SK-N-SH (cell line): ENCODE data around the gene TTC28.

ENCODE experiments used
- CTCF ChIP-seq: fragments of 200-600 bp; sonication (generic); IDR thresholded peaks from 2 replicates; pipeline ENCODE4 v1.6.1; 2017; ENCODE audit warnings: antibody characterized with exemption, mild to moderate bottlenecking, moderate library complexity
- EP300 ChIP-seq, 2 experiments: IDR thresholded peaks; 2 replicates each; pipeline versions ENCODE4 v1.4.0 to v1.6.1; 2012; ENCODE audit warnings: borderline replicate concordance in 1 of 2, low read depth in 1 of 2, low read length in 1 of 2
- FOSL2 ChIP-seq: IDR thresholded peaks from 2 replicates; pipeline ENCODE4 v1.4.0; 2012; ENCODE audit warnings: low read depth, mild to moderate bottlenecking, moderate library complexity, borderline replicate concordance
- FOXM1 ChIP-seq: IDR thresholded peaks from 2 replicates; pipeline ENCODE4 v1.4.0; 2012; ENCODE audit warnings: low read depth, mild to moderate bottlenecking
- PBX3 ChIP-seq: IDR thresholded peaks from 2 replicates; pipeline ENCODE4; 2012
- TEAD4 ChIP-seq: IDR thresholded peaks from 2 replicates; pipeline ENCODE4 v1.4.0; 2012; ENCODE audit warnings: mild to moderate bottlenecking, borderline replicate concordance; ENCODE audit not compliant: insufficient read depth

GRCh38 chr22:28593299-28593698 is 86.3 kb downstream of the TTC28 start:
- TF ChIP-seq TEAD4 (no peak), PBX3 (no peak), FOXM1 (no peak), CTCF (no peak), EP300 (IDR thresholded peaks at IDR 0.05; ENCODE audit: borderline replicate concordance in 1 of 2, low read depth in 1 of 2, low read length in 1 of 2) (no peak), FOSL2 (no peak)
